Adipose tissue (tissue), 3 donors: ENCODE data around the gene HIP1. TPM values are rescaled to one million over a fixed set of nuclear protein-coding genes. Genes with fewer than 3 reads are reported as not detected.
A peak's percentile ranks its signal among the peaks of the same experiment; 100 is the strongest.
"Not testable (repeated sequence)": the region's sequence is repeated elsewhere in the genome, so short reads cannot be mapped to it uniquely, and the experiment has no call there.

Experiments used
- H3K27ac ChIP-seq: one replicate; pipeline ENCODE4 v1.5.1; 2013; ENCODE audit warnings: low read depth, low read length
- WGBS, 3 donors: extraction: QIAGEN DNeasy Blood & Tissue Kit; methylation state at CpG; one replicate each; pipeline ENCODE4 v1.1.7; 2013; 5-methylcytosine and 5-hydroxymethylcytosine counted together
- polyA plus RNA-seq, 3 donors: library from polyadenylated mRNA; stranded (reverse); fragments of 200-250 nt; gene quantifications; one replicate each; pipeline ENCODE4 v1.2.3, GENCODE V29; 2013
- donor health status: healthy with polysubstance abuse.
- donor health status: Bipolar disorder and iron deficiency.
- donor health status: healthy.

Gene HIP1
- polyA plus RNA-seq, 3 donors: 4.1 to 15.4 (median 10.7) TPM

GRCh38 chr7:75635036-75635435 lies 103.7 kb downstream of the HIP1 start:
- no peak overlapping the region for H3K27ac ChIP-seq
- 82 to 91% (median 85%) methylated on average over 5 of the region's 5 CpGs for WGBS, 3 donors

- 88 to 99% (median 97%) methylated on average over 6 of the region's 6 CpGs for WGBS, 3 donors
- not testable (repeated sequence) for H3K27ac ChIP-seq
Observed at GRCh38 chr7:75632587-75632986, 106.2 kb downstream of the HIP1 start.

GRCh38 chr7:75631711-75632110 lies 107.0 kb downstream of the HIP1 start:
- H3K27ac ChIP-seq: no peak overlapping the region
- 66 to 74% (median 68%) methylated on average over 9 of the region's 9 CpGs for WGBS, 3 donors

DNA sequence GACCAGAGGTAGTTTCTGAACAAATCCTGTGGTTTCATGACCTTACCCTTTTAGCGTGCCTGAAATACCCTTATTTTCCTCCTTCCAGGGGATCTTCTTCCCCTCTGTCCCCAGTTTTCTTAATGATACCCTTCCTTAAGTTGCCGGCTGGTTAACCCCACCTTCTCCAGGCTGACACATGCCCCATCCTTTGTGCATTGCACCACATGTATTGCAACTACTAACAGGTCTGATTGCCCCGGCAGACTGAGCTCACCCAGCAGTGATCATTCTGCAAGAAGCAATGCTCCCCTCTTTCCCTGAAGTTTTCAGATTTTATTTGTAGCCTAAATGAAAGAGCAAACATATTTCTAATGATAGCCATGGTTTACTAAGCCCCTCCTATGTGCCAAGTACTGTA lies 108.2 kb downstream of the HIP1 start:
- no peak overlapping the region for H3K27ac ChIP-seq
- 57 to 88% (median 73%) methylated on average over 3 of the region's 3 CpGs for WGBS, 3 donors

DNA sequence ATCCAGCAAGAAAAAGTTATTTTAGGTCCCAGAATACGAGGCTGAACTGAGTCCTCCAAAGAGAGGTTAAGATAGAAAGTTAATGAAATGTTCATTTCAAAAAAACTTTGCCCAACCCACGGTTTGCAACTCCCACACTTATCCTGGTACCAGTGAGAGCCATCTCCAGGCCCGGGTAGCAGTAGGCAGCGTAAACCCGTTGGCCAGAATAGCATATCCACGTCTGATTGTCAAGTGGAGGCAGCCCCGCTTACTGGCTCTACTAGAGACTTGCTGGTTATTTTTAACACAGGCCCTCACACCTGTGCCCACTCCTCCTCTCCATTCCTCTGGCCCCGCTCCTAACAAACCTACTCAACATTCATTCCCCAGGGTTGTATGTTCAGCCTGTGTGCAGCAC lies 109.7 kb downstream of the HIP1 start:
- 88 to 95% (median 91%) methylated on average over 8 of the region's 8 CpGs for WGBS, 3 donors
- no peak overlapping the region for H3K27ac ChIP-seq

GRCh38 chr7:75628055-75628454 lies 110.7 kb downstream of the HIP1 start:
- H3K27ac ChIP-seq: no peak overlapping the region

- 89 to 97% (median 91%) methylated on average over 2 of the region's 2 CpGs for WGBS, 3 donors
- H3K27ac ChIP-seq: no peak overlapping the region
Observed at GRCh38 chr7:75626954-75627353, 111.8 kb downstream of the HIP1 start.

GRCh38 chr7:75625868-75626267 lies 112.9 kb downstream of the HIP1 start:
- no peak overlapping the region for H3K27ac ChIP-seq

GRCh38 chr7:75624134-75624832 lies 114.5 kb downstream of the HIP1 start:
- WGBS, 3 donors: 38 to 79% (median 48%) methylated on average over 13 of the region's 13 CpGs
- peak overlapping the region; percentile 58 for H3K27ac ChIP-seq

More at GRCh38 chr7:75625868-75626267, 112.9 kb downstream of the HIP1 start:
- 91 to 98% (median 95%) methylated on average over 5 of the region's 5 CpGs for WGBS, 3 donors

GRCh38 chr7:75623390-75624133 lies 115.2 kb downstream of the HIP1 start:
- 74 to 84% (median 78%) methylated on average over 16 of the region's 16 CpGs for WGBS, 3 donors
- H3K27ac ChIP-seq: no peak overlapping the region

GRCh38 chr7:75621124-75621523 lies 117.6 kb downstream of the HIP1 start:
- 48 to 76% (median 52%) methylated on average over 9 of the region's 9 CpGs for WGBS, 3 donors
- no peak overlapping the region for H3K27ac ChIP-seq

DNA sequence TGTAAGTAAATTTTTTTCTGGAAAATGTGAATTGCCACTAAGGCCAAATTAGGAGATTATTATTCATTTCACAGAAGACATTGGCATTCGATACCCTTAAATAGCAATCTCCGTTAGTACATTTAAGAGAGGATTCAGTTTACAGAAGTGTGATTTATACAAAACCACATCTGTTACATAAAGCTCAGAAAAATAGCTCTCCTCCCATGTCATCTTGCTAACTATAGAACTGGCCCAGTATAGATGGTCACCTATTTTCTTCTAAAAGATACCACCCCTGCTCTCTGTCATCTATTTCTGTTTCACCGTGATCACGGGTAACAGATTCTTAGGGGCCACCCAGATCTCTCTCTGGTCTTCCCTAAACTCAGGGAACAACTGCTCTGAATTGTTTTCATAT lies 119.1 kb downstream of the HIP1 start:
- no peak overlapping the region for H3K27ac ChIP-seq
- 76 to 93% (median 87%) methylated on average over 4 of the region's 4 CpGs for WGBS, 3 donors

GRCh38 chr7:75617634-75618234 lies 121.0 kb downstream of the HIP1 start:
- no peak overlapping the region for H3K27ac ChIP-seq
- 42 to 72% (median 55%) methylated on average over 12 of the region's 12 CpGs for WGBS, 3 donors

GRCh38 chr7:75616421-75617167 lies 122.1 kb downstream of the HIP1 start:
- 73 to 84% (median 73%) methylated on average over 9 of the region's 9 CpGs for WGBS, 3 donors
- H3K27ac ChIP-seq: no peak overlapping the region

DNA sequence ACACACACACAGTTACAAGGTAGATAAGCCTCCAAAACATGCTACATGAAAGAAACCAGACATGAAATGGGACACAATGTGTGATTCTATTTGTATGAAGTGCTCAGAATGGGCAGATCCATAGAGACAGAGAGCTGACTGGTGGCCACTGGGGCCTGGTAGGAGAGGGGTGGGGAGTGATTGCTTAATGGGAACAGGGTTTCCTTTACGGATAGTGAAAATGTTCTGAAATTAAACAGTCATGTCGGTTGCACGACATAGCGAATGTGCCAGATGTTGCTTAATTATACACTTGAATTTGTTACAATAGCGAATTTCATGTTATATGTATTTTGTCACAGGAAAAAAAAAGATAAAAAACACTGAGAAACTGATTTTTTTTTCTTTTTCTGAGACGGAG lies 124.3 kb downstream of the HIP1 start:
- no peak overlapping the region for H3K27ac ChIP-seq
- WGBS, 3 donors: 53 to 90% (median 70%) methylated on average over 6 of the region's 6 CpGs

DNA sequence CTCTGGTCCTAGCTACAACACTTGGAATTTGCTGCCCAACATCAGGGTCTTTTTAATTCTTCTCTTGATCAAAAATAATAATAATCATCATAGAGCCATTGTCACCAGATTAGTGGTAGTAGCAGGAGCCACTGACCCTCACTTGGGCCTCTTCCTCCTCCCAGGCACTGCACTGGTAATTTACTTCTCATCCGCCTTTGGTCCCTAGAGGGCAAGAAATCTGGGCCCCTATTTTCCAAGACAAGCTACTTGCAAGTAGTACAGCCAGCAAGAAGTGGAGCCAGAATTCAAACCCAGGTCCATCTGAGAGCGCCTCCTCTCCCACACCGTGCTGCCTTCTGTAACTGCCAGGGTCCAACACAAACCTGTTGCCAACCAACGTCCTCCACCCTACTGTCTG lies 125.4 kb downstream of the HIP1 start:
- WGBS, 3 donors: 77 to 87% (median 78%) methylated on average over 4 of the region's 4 CpGs
- H3K27ac ChIP-seq: no peak overlapping the region

- 31 to 66% (median 47%) methylated on average over 16 of the region's 16 CpGs for WGBS, 3 donors
- no peak overlapping the region for H3K27ac ChIP-seq
Observed at GRCh38 chr7:75611557-75612178, 127.1 kb downstream of the HIP1 start.

- H3K27ac ChIP-seq: not testable (repeated sequence)
- WGBS, 3 donors: 71 to 87% (median 79%) methylated on average over 11 of the region's 11 CpGs
Observed at GRCh38 chr7:75609416-75609815, 129.3 kb downstream of the HIP1 start.
